Heart left ventricle (tissue), 13 donors: ENCODE data around the gene BCAM.

ENCODE experiments used
- CTCF ChIP-seq, 12 donors: fragments of 200-600 bp; sonication (generic) in 4 of 12; IDR thresholded peaks; one replicate each; pipeline versions ENCODE4 v1.5.0 to v1.8.0; 2018 to 2022; ENCODE audit warnings: antibody characterized with exemption in 12 of 12, mild to moderate bottlenecking in 5 of 12
- POLR2A ChIP-seq, 2 donors: fragments of 450-650 bp; IDR thresholded peaks; one replicate each; pipeline ENCODE4 v1.6.1; 2017; ENCODE audit warnings: antibody characterized with exemption in 2 of 2, mild to moderate bottlenecking in 2 of 2, moderate library complexity in 2 of 2
- donor health status: ischemic (EF 13 %, LVEDD 7.1; RV severe dilation, severe dysfunction).
- donor health status: DM: no; HTN: yes; CAD: no.
- donor health status: DM: no; HTN: no; CAD: no.
- donor health status: ischemic (EF 25% LVEDD 6.9; RV normal size, moderate dysfunction).
- donor health status: ischemic (EF 25% LVEDD 5.7; RV mildly dilated, moderate dysfunction).
- donor health status: ischemic (EF 35%, LVEDD 5.7; RV mildly dilated, moderate dysfunction).
- donor health status: nonischemic (EF 11% LVEDD 7.7; RV severe dilation, severe dysfunction).
- donor health status: DM: yes; HTN: yes; CAD: no.
- donor health status: PGD.
- donor health status: ischemic (EF 29% LVEDD 5.4; RV normal size, mild dysfunction).
- donor health status: nonischemic (EF 23%, LVEDD 6.1; RV moderate dilation, normal function).

- TF ChIP-seq POLR2A (IDR thresholded peaks at IDR 0.05) = no peak
- no peak for TF ChIP-seq CTCF (IDR thresholded peaks at IDR 0.05)
These were observed 47.6 kb downstream of the BCAM start for GRCh38 chr19:44856421-44857083.
